ENCODE measurements around the gene POU3F4.

GRCh38 chrX:83512111-83512510 is 4.0 kb downstream of the POU3F4 start:
- no peak for TF ChIP-seq POLR2AphosphoS5 (IDR thresholded peaks at IDR 0.05; ENCODE audit: low read depth, low read length)
- TF ChIP-seq POLR2A (IDR thresholded peaks at IDR 0.05; ENCODE audit: low read depth, low read length) = no peak
- no peak for TF ChIP-seq TAF1 (IDR thresholded peaks at IDR 0.05; ENCODE audit: borderline replicate concordance, low read depth, low read length)
